Right cardiac atrium (tissue), 5 donors: ENCODE measurements around the gene SLC8A1. TPM values are rescaled to one million over a fixed set of nuclear protein-coding genes. Genes with fewer than 3 reads are reported as not detected.

ENCODE experiments used
- ATAC-seq, 2 donors: fragments of 200-7000 bp; cut with Tn5 transposase; one replicate each; pipeline versions ENCODE4 v1.8.0 to v1.9.1; 2020; ENCODE audit warnings: moderate library complexity in 2 of 2, mild to moderate bottlenecking in 1 of 2
- DNase-seq, 3 donors: peaks; one replicate each; pipeline ENCODE4 v3.0.0-alpha.2; 2020
- H3K27ac ChIP-seq: one replicate; pipeline ENCODE4 v1.5.1; 2013; ENCODE audit warnings: mild to moderate bottlenecking, low read length, control low read depth, moderate library complexity
- H3K27me3 ChIP-seq: one replicate; pipeline ENCODE4 v1.6.1; 2013; ENCODE audit not compliant: control insufficient read depth, insufficient read depth
- H3K4me1 ChIP-seq: one replicate; pipeline ENCODE4 v1.6.1; 2013; ENCODE audit warnings: low read length; ENCODE audit not compliant: control insufficient read depth, insufficient read depth
- H3K4me3 ChIP-seq: one replicate; pipeline ENCODE4 v1.5.1; 2013; ENCODE audit warnings: low read length, control low read depth
- H3K9me3 ChIP-seq: one replicate; pipeline ENCODE4 v1.6.1; 2013; ENCODE audit warnings: low read length; ENCODE audit not compliant: control insufficient read depth
- WGBS: extraction: QIAGEN DNeasy Blood & Tissue Kit; methylation state at CpG from one replicate; pipeline ENCODE4 v1.1.7; 2013; 5-methylcytosine and 5-hydroxymethylcytosine counted together
- intact Hi-C, 4 donors: fragments of 100-400 bp; cut with DNase I; formaldehyde crosslinking; loops; one replicate each; pipeline versions ENCODE4 v1.11.0 to v1.14.0; 2022 to 2023
- polyA plus RNA-seq: library from polyadenylated mRNA; stranded (reverse); fragments of 200-250 nt; gene quantifications from one replicate; pipeline ENCODE4 v1.2.3, GENCODE V29; 2013
- total RNA-seq, 4 donors: library from RNA; stranded (reverse); fragmentation: NEBNext Ultra II Directional; extraction: Animal tissue kit (Norgen Biotek cat#: 25700); gene quantifications; one replicate each; pipeline ENCODE4 v1.2.1, GENCODE V29; 2021
- donor health status: healthy with polysubstance abuse.
- donor health status: DM: no; HTN: yes; CAD: no.
- donor health status: DM: no; HTN: no; CAD: no.
- donor health status: DM: no; HTN: yes; CAD: no; lungs with severe emphysema.
- donor health status: DM: yes; HTN: yes; CAD: no.

Gene SLC8A1
- total and polyA plus RNA-seq, 5 donors = 41.8 to 907 (median 790) TPM

DNA sequence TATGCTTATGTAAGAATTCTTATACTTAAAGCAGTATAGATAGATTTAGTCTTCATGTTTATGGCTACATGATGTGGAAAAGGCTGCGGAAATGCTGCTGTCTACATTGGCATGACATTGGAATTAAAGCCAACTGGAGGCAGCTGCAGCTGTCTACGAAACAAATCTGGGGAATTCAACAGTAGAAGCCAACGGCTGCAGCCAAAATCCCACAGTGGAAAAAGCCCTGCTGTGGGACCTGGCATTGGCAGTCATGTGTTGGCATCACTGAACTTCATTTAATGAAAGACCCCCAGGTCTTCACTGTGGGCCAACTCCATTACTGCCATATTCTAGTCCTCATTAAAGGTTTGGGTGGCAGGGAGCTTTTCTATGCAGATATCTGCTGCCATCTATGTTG is 223.6 kb downstream of the SLC8A1 start:
- intact Hi-C loops = no loop called here
- 59% methylated on average over 3 of the region's 3 CpGs for WGBS
- H3K4me3 ChIP-seq = no peak overlapping the region
- H3K9me3 ChIP-seq = no peaks in the 10 kb centered on the region
- no peak for ATAC-seq
- no peak for DNase-seq
- no peaks in the 10 kb centered on the region for H3K27me3 ChIP-seq
- H3K4me1 ChIP-seq = no peaks in the 10 kb centered on the region
- H3K27ac ChIP-seq = no peak overlapping the region

- Histone ChIP-seq H3K27me3 (no peaks in the 10 kb centered on the region), H3K4me3 (no peak overlapping the region), H3K27ac (no peak overlapping the region), H3K4me1 (no peaks in the 10 kb centered on the region), H3K9me3 (no peaks in the 10 kb centered on the region)
- ATAC-seq = no peak
- intact Hi-C loops = no loop called here
- DNase-seq = no peak
- 56% methylated on average over 4 of the region's 4 CpGs for WGBS
Measured at GRCh38 chr2:40227210-40227609, 224.7 kb downstream of the SLC8A1 start.

DNA sequence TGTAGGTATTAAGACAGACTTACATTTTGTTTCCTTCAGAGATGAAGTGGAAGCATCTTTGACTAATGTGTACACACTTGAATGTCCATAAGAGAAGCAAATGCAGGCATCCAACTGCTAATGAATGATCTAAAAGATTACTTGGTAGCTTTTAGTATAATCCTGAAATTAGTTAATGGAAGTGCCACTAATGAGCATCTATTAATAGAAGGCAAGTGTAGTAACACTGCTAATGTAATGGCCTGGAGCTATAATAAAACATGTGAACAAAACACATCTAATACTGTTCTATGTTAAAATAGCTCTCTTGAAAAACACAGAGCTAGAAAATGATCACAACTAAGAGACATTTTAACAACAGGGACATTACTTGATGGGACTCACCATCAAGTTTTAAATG is 225.3 kb downstream of the SLC8A1 start:
- no peak for ATAC-seq
- Histone ChIP-seq H3K4me1 (no peaks in the 10 kb centered on the region), H3K27me3 (no peaks in the 10 kb centered on the region), H3K27ac (no peak overlapping the region), H3K9me3 (no peaks in the 10 kb centered on the region), H3K4me3 (no peak overlapping the region)
- intact Hi-C loops = no loop called here
- no peak for DNase-seq

DNA sequence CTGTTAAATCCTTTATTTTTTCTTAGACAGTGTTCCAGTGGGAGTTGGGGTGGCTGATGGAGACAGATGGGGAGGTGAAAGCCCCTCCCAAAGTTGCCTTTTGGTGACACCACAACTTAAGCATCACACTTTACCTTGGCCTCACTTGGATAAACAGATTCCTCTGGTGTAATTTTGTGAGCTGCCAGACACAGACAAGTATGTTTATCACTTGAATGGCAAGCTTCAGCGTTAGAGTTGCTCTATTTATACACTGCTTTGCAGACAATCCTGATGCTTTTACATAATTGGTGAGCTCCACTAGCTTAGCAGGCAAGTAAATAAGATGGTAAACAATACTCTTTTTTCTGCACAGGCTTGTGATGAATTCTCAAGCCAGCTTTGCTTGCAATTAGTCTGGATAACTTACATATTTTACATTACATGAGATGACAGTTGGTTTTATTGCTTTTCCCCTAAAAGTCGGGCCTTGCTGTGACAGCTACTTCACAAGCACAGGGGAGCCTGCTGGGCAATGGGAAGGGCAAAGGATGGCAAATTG is 226.2 kb downstream of the SLC8A1 start:
- Histone ChIP-seq H3K27me3 (no peaks in the 10 kb centered on the region), H3K27ac (no peak overlapping the region), H3K9me3 (no peaks in the 10 kb centered on the region), H3K4me3 (no peak overlapping the region), H3K4me1 (no peaks in the 10 kb centered on the region)
- ATAC-seq = peak in 1 of 2 donors; percentile 62
- WGBS = 24% methylated on average over 2 of the region's 2 CpGs
- DNase-seq = no peak
- intact Hi-C loops = no loop called here

DNA sequence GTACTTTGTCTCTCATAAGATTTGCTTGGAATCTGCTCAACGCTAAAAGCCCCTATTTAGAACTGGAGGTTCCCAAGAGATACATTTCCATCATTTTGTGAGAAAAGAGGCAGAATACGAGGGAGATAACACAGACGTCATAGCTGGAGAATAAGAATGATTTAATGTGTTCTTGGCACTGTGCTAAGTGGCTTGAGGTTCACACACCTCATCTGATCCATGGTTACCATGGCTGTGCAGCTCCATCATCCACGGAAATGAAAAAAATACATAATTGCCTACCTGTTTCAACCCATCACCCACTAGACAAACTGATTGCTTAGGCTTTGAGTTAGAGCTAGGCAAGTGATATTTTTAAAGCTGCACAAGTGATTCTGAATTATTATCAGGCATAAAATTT is 227.6 kb downstream of the SLC8A1 start:
- Histone ChIP-seq H3K4me1 (no peaks in the 10 kb centered on the region), H3K4me3 (no peak overlapping the region), H3K27ac (no peak overlapping the region), H3K27me3 (no peaks in the 10 kb centered on the region), H3K9me3 (no peaks in the 10 kb centered on the region)
- DNase-seq (no peak), ATAC-seq (peak in 1 of 2 donors; percentile 31)
- WGBS = 52% methylated on average over 4 of the region's 4 CpGs
- intact Hi-C loops = no loop called here

GRCh38 chr2:40220177-40220925 is 231.5 kb downstream of the SLC8A1 start:
- peak in 2 of 3 donors; percentile 32 to 41 for DNase-seq
- intact Hi-C loops = no loop called here

DNA sequence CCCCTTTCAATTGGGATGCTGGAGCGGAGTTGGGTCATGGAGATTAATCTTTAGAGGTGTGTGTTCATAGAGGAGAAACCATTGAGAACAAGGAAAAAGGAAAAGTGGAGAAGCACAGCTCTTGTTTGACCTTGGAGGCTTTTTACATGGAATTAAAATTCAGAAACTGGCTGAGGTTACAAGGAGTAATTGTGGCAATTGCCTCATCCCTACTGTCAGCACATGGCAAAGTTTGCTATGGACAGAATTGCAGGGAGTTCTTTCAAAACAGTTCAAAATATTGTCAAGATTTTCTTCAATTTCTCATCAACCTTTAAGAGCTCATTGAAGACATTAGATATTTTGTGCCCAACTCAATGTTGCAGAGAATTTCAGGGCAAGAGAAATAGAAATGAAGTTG is 232.7 kb downstream of the SLC8A1 start:
- H3K27ac ChIP-seq = no peak overlapping the region
- intact Hi-C loops = loop anchor here in 1 of 4 donors (10.0 kb wide), 1 partner anchor 336 kb away; no protein-coding TSS in a partner anchor
- no peaks in the 10 kb centered on the region for H3K4me1 ChIP-seq
- ATAC-seq (peak; percentile 34 to 66), DNase-seq (no peak)
- WGBS = 92% methylated on average over 1 of the region's 1 CpG
- H3K4me3 ChIP-seq = no peak overlapping the region
- no peaks in the 10 kb centered on the region for H3K27me3 ChIP-seq
- no peaks in the 10 kb centered on the region for H3K9me3 ChIP-seq

More at GRCh38 chr2:40220177-40220925, 231.5 kb downstream of the SLC8A1 start:
- Histone ChIP-seq H3K27me3 (no peaks in the 10 kb centered on the region), H3K4me1 (no peaks in the 10 kb centered on the region), H3K27ac (no peak overlapping the region), H3K4me3 (no peak overlapping the region), H3K9me3 (no peaks in the 10 kb centered on the region)
- peak; percentile 86 to 94 for ATAC-seq
- 43% methylated on average over 4 of the region's 4 CpGs for WGBS

- no peak overlapping the region for H3K4me3 ChIP-seq
- H3K27ac ChIP-seq = no peak overlapping the region
- H3K9me3 ChIP-seq = no peaks in the 10 kb centered on the region
- DNase-seq (peak; percentile 50 to 89 (median 87)), ATAC-seq (peak; percentile 44 to 71)
- intact Hi-C loops = loop anchor here in 1 of 4 donors (10.0 kb wide), 1 partner anchor 336 kb away; no protein-coding TSS in a partner anchor
- no peaks in the 10 kb centered on the region for H3K27me3 ChIP-seq
- H3K4me1 ChIP-seq = no peaks in the 10 kb centered on the region
- WGBS = 4% methylated on average over 3 of the region's 3 CpGs
Measured at GRCh38 chr2:40218679-40219078, 233.2 kb downstream of the SLC8A1 start.

DNA sequence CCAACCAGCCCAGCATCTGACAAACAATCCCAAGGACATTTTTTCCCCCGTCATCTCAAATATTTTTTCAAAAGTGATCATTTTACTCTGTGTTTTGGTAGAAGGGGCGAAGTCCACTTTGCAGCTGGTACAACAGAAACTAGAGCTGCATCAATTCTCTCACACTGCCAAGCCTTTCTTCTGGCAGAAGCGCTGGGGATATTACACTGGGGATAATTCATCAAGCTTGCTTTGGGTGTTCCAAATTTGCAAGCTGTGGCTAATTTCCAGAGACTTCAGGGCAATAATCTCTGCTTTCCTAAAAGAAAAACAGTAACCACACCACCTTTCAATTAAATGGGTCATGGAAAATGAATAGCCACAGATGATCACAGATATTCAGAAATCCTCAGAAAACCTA is 238.3 kb downstream of the SLC8A1 start:
- DNase-seq (no peak), ATAC-seq (no peak)
- H3K27me3 ChIP-seq = no peaks in the 10 kb centered on the region
- 64% methylated on average over 3 of the region's 3 CpGs for WGBS
- no peak overlapping the region for H3K4me3 ChIP-seq
- H3K27ac ChIP-seq = no peak overlapping the region
- intact Hi-C loops = loop anchor here in 1 of 4 donors (10.0 kb wide), 1 partner anchor 341 kb away; no protein-coding TSS in a partner anchor
- no peaks in the 10 kb centered on the region for H3K9me3 ChIP-seq
- no peaks in the 10 kb centered on the region for H3K4me1 ChIP-seq

DNA sequence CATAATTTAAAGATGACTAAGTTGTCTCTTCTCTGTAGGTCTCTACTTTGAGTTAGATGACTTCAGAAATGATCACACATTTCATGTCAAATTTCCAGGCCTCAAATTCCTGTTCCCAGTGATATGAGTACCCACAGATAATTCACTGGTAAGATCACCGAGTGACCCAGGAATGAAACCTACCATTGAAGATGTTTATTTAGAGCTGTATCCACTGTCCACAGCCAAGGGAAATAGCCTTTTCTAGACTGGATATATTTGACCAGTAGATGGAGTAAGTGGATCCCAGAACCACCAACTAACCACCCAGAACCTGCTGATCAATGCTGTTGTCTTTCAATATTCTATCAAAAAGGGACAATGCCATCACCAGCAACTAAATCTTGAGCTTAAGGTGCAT is 238.8 kb downstream of the SLC8A1 start:
- intact Hi-C loops = loop anchor here in 1 of 4 donors (10.0 kb wide), 1 partner anchor 342 kb away; no protein-coding TSS in a partner anchor
- no peak overlapping the region for H3K27ac ChIP-seq
- 18% methylated on average over 1 of the region's 1 CpG for WGBS
- no peaks in the 10 kb centered on the region for H3K27me3 ChIP-seq
- no peaks in the 10 kb centered on the region for H3K4me1 ChIP-seq
- no peak for DNase-seq
- no peaks in the 10 kb centered on the region for H3K9me3 ChIP-seq
- ATAC-seq = peak; percentile 67 to 76
- no peak overlapping the region for H3K4me3 ChIP-seq

GRCh38 chr2:40210968-40211353 is 240.9 kb downstream of the SLC8A1 start:
- Histone ChIP-seq H3K4me3 (no peak overlapping the region), H3K27ac (no peak overlapping the region), H3K27me3 (no peaks in the 10 kb centered on the region), H3K4me1 (no peaks in the 10 kb centered on the region), H3K9me3 (no peaks in the 10 kb centered on the region)
- WGBS = 79% methylated on average over 1 of the region's 1 CpG
- DNase-seq = no peak
- ATAC-seq = no peak
- intact Hi-C loops = loop anchor here in 1 of 4 donors (10.0 kb wide), 1 partner anchor 344 kb away; no protein-coding TSS in a partner anchor
